Hepatocyte (in vitro differentiated cells): ENCODE results near the gene DIRAS1. TPM values are rescaled to one million over a fixed set of nuclear protein-coding genes. Genes with fewer than 3 reads are reported as not detected.

Source experiments
- DNase-seq: peaks from one replicate; pipeline ENCODE4 v3.0.0-alpha.2; 2016; ENCODE audit warnings: low spot score
- H2AFZ ChIP-seq: fragments of 200-600 bp; sonication (generic); 2 replicates; pipeline ENCODE4 v1.6.0; 2016; ENCODE audit warnings: antibody characterized with exemption, mild to moderate bottlenecking
- H3K27ac ChIP-seq: fragments of 200-600 bp; sonication (generic); 2 replicates; pipeline ENCODE4 v1.5.1; 2016; ENCODE audit warnings: mild to moderate bottlenecking
- H3K27me3 ChIP-seq: fragments of 200-600 bp; sonication (generic); 2 replicates; pipeline ENCODE4 v1.6.1; 2016
- H3K36me3 ChIP-seq: fragments of 200-600 bp; sonication (generic); replicated peaks from 2 replicates; pipeline ENCODE4 v1.5.1; 2016; ENCODE audit warnings: low read depth; ENCODE audit not compliant: insufficient read depth
- H3K4me1 ChIP-seq: fragments of 200-600 bp; sonication (generic); 2 replicates; pipeline ENCODE4 v1.5.1; 2016; ENCODE audit warnings: mild to moderate bottlenecking, moderate library complexity; ENCODE audit not compliant: insufficient read depth
- H3K4me2 ChIP-seq: fragments of 200-600 bp; sonication (generic); 2 replicates; pipeline ENCODE4 v1.6.0; 2016
- H3K4me3 ChIP-seq: fragments of 200-600 bp; sonication (generic); 2 replicates; pipeline ENCODE4 v1.5.1; 2016; ENCODE audit warnings: mild to moderate bottlenecking
- H3K79me2 ChIP-seq: fragments of 200-600 bp; sonication (generic); 2 replicates; pipeline ENCODE4 v1.6.0; 2017; ENCODE audit warnings: mild to moderate bottlenecking
- H3K9me2 ChIP-seq: fragments of 200-600 bp; sonication (generic); replicated peaks from 2 replicates; pipeline ENCODE4 v1.6.0; 2017; ENCODE audit warnings: mild to moderate bottlenecking; ENCODE audit not compliant: insufficient read depth
- H3K9me3 ChIP-seq: fragments of 200-600 bp; sonication (generic); 2 replicates; pipeline ENCODE4 v1.5.1; 2016; ENCODE audit warnings: low read depth, mild to moderate bottlenecking
- H4K20me1 ChIP-seq: fragments of 200-600 bp; sonication (generic); 2 replicates; pipeline ENCODE4 v1.6.0; 2016; ENCODE audit warnings: mild to moderate bottlenecking; ENCODE audit not compliant: insufficient read depth, poor library complexity, severe bottlenecking
- EZH2 ChIP-seq: fragments of 200-600 bp; sonication (generic); IDR thresholded peaks from 2 replicates; pipeline ENCODE4 v1.6.1; 2016; ENCODE audit warnings: antibody characterized with exemption, mild to moderate bottlenecking, borderline replicate concordance
- EZH2phosphoT487 ChIP-seq: fragments of 200-600 bp; sonication (generic); IDR thresholded peaks from one replicate; pipeline ENCODE4 v1.6.1; 2018; ENCODE audit warnings: antibody characterized with exemption, mild to moderate bottlenecking, low read depth, moderate library complexity; ENCODE audit not compliant: unreplicated experiment, severe bottlenecking
- WGBS: methylation state at CpG from one replicate; pipeline ENCODE4 v1.1.6; 2016; ENCODE audit warnings: low lambda C conversion rate; ENCODE audit errors: missing lambda C conversion rate; 5-methylcytosine and 5-hydroxymethylcytosine counted together
- polyA plus RNA-seq: library from polyadenylated mRNA; unstranded; fragments of >200 nt; fragmentation: Nextera tagmentation; extraction: Ambion mirVana; gene quantifications from 2 replicates; pipeline ENCODE4 v1.2.1, GENCODE V29; 2016
- total RNA-seq: library from RNA; depleted of rRNA; stranded (reverse); fragments of >200 nt; gene quantifications from 2 replicates; pipeline ENCODE4 v1.2.3, GENCODE V29; 2014
- TF ChIP-seq, protein P1 (sequence below): fragments of 200-600 bp; sonication (generic); IDR thresholded peaks from 2 replicates; pipeline ENCODE4 v1.5.1; 2016; ENCODE audit warnings: antibody characterized with exemption, mild to moderate bottlenecking; ENCODE audit not compliant: poor library complexity

DIRAS1 gene
- total and polyA plus RNA-seq, 2 experiments from 2014 or later = 1.5 to 2.4 TPM

DNA sequence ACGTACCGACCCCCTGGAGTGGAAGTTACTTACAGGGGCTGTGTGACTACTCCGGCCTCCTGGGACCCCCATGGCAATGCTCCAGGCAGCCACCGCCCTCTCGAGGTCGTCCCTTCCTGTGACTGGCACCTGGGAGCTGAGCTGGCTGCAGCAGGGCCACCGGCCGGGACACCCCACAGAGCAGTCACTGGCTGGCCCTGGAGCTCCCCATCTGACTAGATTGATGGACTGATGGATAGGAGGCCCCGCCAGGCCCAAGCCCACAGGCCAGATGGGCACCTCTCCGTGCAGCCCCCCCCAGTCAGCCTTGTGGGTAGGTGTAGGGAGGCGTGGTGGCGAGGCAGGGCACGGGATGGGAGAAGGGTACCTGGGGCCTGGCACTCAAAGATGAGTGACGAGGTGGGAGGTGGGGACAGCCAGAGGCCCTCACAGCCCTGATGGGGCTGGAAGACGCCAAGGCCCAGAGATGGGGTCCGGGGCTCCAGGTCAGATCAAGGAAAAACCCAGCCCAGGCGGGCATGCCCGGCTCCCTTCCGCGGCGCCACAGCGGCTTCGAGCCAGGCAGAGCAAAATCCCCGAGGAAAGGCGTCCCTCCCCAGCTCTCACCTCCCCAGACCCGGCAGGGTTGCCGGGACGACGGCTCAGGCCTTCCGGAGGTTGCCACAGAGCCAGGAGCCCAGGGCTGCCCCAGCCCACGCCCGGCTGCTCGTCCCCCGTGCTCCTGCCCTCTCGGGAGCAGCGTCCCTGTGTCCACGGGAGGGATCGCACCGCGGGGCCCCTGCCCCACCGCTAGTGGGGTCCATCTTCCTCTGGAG, 10.2 kb upstream of the DIRAS1 start:
- TF ChIP-seq, protein P1, sequence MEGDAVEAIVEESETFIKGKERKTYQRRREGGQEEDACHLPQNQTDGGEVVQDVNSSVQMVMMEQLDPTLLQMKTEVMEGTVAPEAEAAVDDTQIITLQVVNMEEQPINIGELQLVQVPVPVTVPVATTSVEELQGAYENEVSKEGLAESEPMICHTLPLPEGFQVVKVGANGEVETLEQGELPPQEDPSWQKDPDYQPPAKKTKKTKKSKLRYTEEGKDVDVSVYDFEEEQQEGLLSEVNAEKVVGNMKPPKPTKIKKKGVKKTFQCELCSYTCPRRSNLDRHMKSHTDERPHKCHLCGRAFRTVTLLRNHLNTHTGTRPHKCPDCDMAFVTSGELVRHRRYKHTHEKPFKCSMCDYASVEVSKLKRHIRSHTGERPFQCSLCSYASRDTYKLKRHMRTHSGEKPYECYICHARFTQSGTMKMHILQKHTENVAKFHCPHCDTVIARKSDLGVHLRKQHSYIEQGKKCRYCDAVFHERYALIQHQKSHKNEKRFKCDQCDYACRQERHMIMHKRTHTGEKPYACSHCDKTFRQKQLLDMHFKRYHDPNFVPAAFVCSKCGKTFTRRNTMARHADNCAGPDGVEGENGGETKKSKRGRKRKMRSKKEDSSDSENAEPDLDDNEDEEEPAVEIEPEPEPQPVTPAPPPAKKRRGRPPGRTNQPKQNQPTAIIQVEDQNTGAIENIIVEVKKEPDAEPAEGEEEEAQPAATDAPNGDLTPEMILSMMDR = no peak
- TF ChIP-seq EZH2phosphoT487 (no peak), EZH2 (no peak)
- Histone ChIP-seq H3K4me3 (no peak overlapping the region), H3K4me1 (no peaks in the 10 kb centered on the region), H4K20me1 (no peaks in the 10 kb centered on the region), H3K36me3 (no peaks in the 10 kb centered on the region), H3K9me2 (no peaks in the 10 kb centered on the region), H2AFZ (no peak overlapping the region), H3K79me2 (no peaks in the 10 kb centered on the region), H3K4me2 (no peak overlapping the region), H3K9me3 (no peaks in the 10 kb centered on the region), H3K27me3 (peaks cover 16% of the 10 kb centered on the region), H3K27ac (no peak overlapping the region)
- no peak for DNase-seq
- WGBS = 93% methylated on average over 34 of the region's 41 CpGs

DNA sequence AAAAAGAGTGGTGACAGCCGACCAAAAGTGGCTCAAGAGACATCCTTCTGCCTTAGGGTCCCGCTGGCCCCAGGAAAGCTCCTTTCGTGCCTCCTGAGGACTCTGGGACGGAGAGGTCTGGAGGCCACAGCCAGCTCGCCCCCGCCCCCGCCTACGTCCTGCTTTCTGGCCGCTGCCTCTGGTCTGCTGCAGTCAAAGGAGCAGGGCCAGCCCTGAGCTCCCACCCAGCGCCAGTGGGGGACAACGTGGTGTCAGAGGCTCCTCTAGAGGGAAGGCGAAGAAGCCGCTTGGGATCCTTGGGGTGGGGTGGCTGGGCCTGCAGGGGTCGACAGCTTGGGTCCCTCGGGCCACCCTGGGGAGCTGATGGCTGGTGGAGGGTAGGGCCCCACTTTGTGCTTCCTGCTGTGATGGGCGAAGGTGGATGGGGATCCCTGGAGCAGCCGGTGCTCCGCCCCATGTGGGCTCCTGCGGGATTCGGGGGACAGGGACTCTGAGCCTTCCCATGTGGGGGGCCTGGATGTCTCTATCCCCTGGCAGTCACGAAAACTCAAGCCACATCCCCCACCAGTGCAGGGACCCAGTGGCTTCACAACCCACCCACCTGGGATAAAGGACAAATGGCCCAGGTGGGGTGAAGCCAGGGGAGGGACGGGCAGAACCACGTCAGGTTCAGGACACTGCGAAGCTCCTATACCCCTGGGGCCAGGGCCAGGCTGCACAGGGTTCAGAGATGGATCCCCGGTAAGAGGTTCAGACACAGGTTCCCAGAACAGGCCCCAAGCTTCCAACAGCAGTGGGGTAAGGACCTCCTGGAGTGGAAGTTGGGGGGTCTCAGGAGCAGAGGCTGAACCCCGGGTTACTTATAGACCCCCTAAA, 9.0 kb upstream of the DIRAS1 start:
- Histone ChIP-seq H4K20me1 (no peaks in the 10 kb centered on the region), H3K4me2 (no peak overlapping the region), H3K27me3 (peaks cover 16% of the 10 kb centered on the region), H3K27ac (no peak overlapping the region), H3K9me2 (no peaks in the 10 kb centered on the region), H3K4me1 (no peaks in the 10 kb centered on the region), H2AFZ (no peak overlapping the region), H3K4me3 (no peak overlapping the region), H3K36me3 (no peaks in the 10 kb centered on the region), H3K9me3 (no peaks in the 10 kb centered on the region), H3K79me2 (no peaks in the 10 kb centered on the region)
- no peak for DNase-seq
- TF ChIP-seq EZH2 = no peak
- TF ChIP-seq, protein P1 = no peak
- TF ChIP-seq EZH2phosphoT487 = no peak
- WGBS = 93% methylated on average over 26 of the region's 26 CpGs

- Histone ChIP-seq H3K4me3 (no peak overlapping the region), H3K4me2 (no peak overlapping the region), H3K9me3 (no peaks in the 10 kb centered on the region), H3K9me2 (no peaks in the 10 kb centered on the region), H3K4me1 (no peaks in the 10 kb centered on the region), H3K27ac (no peak overlapping the region), H3K36me3 (no peaks in the 10 kb centered on the region), H3K79me2 (no peaks in the 10 kb centered on the region), H3K27me3 (peaks cover 16% of the 10 kb centered on the region), H4K20me1 (no peaks in the 10 kb centered on the region), H2AFZ (no peak overlapping the region)
- 89% methylated on average over 23 of the region's 23 CpGs for WGBS
- no peak for DNase-seq
- TF ChIP-seq EZH2phosphoT487 (no peak), EZH2 (no peak)
- TF ChIP-seq, protein P1 = no peak
Observed at GRCh38 chr19:2728783-2729387, 7.7 kb upstream of the DIRAS1 start.
